Mucosa of descending colon (tissue), 3 donors: ENCODE data around the gene PRKAR1A. TPM values are rescaled to one million over a fixed set of nuclear protein-coding genes. Genes with fewer than 3 reads are reported as not detected.

ENCODE experiments used
- ATAC-seq: fragments of 200-7000 bp; cut with Tn5 transposase; one replicate; pipeline ENCODE4 v1.9.1; 2020; ENCODE audit warnings: mild to moderate bottlenecking, moderate library complexity
- DNase-seq, 3 donors: peaks; one replicate each; pipeline ENCODE4 v3.0.0-alpha.2; 2020
- H3K36me3 ChIP-seq: fragments of 200-600 bp; one replicate; pipeline ENCODE4 v1.8.0; 2021; ENCODE audit warnings: low read depth, mild to moderate bottlenecking
- H3K4me1 ChIP-seq: fragments of 200-600 bp; one replicate; pipeline ENCODE4 v1.8.0; 2021; ENCODE audit warnings: low read depth, mild to moderate bottlenecking
- H3K4me3 ChIP-seq: fragments of 200-600 bp; one replicate; pipeline ENCODE4 v1.8.0; 2021; ENCODE audit warnings: mild to moderate bottlenecking
- H3K9me3 ChIP-seq: fragments of 200-600 bp; one replicate; pipeline ENCODE4 v1.8.0; 2021; ENCODE audit warnings: mild to moderate bottlenecking
- intact Hi-C, 2 donors: fragments of 100-400 bp; cut with DNase I in 1 of 2; cut with micrococcal nuclease in 1 of 2; formaldehyde crosslinking; loops; one replicate each; pipeline versions ENCODE4 v1.11.0 to v1.11.1; 2022; cut with DNase I, micrococcal nuclease
- total RNA-seq, 3 donors: library from RNA; stranded (reverse); fragmentation: NEBNext Ultra II Directional in 2 of 3; extraction: Animal tissue kit (Norgen Biotek cat#: 25700) in 2 of 3; gene quantifications; one replicate each; pipeline versions ENCODE4 v1.2.1 to v1.2.4, GENCODE V29; 2021 to 2023
- TF ChIP-seq, protein P1 (sequence below): fragments of 200-600 bp; IDR thresholded peaks from one replicate; pipeline ENCODE4 v1.8.0; 2022; ENCODE audit warnings: antibody characterized with exemption, mild to moderate bottlenecking
- donor health status: DM: no; HTN: no; CAD: no; lungs with moderate emphysema.
- donor health status: DM: no; HTN: no; CAD: no.
- donor health status: DM: no; HTN: yes; CAD: no.

PRKAR1A gene
- total RNA-seq, 3 donors from 2014 or later: 132 to 238 (median 147) TPM

DNA sequence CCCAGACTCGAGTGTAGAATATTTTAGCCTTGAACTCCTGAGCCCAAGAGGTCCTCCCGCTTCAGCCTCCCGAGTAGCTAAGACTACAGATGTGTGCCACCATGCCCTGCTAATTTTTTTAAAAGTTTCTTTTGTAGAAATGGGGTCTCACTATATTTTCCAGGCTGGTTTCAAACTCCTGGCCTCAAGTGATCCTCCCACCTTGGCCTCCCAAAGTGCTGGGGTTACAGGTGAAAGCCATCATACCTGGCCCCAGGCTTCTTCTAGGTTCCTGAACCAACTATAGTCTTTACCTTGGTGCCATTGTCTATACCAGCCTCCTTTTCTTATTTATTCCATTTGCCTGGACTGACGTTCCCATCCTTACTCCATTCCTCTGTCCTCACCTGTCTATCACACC is 17.1 kb upstream of the PRKAR1A start:
- TF ChIP-seq, protein P1, sequence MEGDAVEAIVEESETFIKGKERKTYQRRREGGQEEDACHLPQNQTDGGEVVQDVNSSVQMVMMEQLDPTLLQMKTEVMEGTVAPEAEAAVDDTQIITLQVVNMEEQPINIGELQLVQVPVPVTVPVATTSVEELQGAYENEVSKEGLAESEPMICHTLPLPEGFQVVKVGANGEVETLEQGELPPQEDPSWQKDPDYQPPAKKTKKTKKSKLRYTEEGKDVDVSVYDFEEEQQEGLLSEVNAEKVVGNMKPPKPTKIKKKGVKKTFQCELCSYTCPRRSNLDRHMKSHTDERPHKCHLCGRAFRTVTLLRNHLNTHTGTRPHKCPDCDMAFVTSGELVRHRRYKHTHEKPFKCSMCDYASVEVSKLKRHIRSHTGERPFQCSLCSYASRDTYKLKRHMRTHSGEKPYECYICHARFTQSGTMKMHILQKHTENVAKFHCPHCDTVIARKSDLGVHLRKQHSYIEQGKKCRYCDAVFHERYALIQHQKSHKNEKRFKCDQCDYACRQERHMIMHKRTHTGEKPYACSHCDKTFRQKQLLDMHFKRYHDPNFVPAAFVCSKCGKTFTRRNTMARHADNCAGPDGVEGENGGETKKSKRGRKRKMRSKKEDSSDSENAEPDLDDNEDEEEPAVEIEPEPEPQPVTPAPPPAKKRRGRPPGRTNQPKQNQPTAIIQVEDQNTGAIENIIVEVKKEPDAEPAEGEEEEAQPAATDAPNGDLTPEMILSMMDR: no peak
- no peaks in the 10 kb centered on the region for H3K9me3 ChIP-seq
- DNase-seq (no peak), ATAC-seq (no peak)
- intact Hi-C loops: no loop called here
- no peak overlapping the region for H3K4me3 ChIP-seq
- peaks cover 17% of the 10 kb centered on the region for H3K4me1 ChIP-seq
- H3K36me3 ChIP-seq: no peaks in the 10 kb centered on the region

DNA sequence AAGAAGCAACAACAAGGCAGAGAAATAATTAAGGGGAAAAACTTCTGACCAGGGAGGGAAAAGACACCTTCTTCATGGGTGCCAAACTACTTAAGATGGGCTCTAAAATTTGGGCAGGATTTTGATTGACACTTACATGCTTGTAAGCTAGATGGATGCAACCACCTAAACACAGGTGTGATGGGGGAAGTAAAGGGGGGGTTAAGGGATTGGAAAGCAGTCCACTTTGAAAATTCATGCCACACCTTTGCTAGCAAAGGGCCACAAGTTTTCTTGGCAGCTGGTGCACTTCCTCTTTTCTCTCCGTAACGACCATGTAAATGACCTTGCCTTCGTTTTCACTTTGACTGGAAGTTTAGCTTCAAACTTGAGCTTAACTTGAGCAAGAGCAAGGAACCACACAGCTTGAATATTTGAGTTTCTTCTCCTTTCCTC is 14.3 kb upstream of the PRKAR1A start:
- TF ChIP-seq, protein P1: no peak
- DNase-seq: peak in 1 of 3 donors; percentile 81
- Histone ChIP-seq H3K9me3 (no peaks in the 10 kb centered on the region), H3K4me1 (peaks cover 8% of the 10 kb centered on the region), H3K36me3 (no peaks in the 10 kb centered on the region), H3K4me3 (no peak overlapping the region)
- intact Hi-C loops: no loop called here
- peak; percentile 90 for ATAC-seq

DNA sequence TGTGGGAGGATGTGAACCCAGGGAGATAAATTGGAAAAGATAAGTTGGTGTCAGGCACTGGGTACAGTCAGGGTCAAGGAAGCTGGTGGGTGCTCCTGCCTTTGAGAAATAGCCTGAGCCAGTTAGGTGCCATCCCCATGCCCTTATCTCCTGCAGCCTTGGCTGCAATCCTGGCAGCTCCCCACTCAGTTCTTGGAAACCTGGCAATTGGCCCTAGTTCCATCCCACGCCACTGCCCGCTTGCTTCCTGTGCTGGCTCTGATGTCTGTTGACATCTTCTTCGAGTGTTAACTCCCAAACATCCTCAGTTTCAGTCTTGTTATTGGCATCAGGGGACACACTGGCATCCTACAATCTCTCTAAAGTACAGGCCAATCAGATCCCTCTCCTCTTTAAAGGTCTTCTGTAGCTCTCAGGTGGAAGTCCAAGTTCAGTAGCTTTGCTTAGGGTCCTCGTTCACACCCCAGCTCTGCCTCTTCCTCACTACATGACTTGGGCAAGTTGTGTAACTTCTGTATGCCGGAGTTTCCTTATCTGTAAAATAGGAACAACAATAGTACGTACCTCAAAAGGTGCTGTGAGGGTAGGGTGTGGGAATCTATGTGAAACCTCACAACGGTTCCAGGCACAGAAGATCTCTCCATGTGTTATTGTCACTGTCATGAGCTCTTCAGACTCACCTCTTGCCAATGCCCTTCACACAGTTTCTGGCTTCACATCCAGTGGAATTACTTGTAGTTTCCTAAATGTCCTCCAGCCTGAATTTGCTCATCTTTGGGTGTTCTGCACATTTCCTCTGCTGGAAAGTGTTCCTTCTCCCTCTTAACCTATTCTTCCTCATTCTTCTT is 13.5 kb upstream of the PRKAR1A start:
- ATAC-seq (peak; percentile 46), DNase-seq (peak; percentile 33 to 52 (median 39))
- H3K36me3 ChIP-seq: no peaks in the 10 kb centered on the region
- H3K4me3 ChIP-seq: no peak overlapping the region
- TF ChIP-seq, protein P1: no peak
- intact Hi-C loops: no loop called here
- H3K9me3 ChIP-seq: no peaks in the 10 kb centered on the region
- peaks cover 8% of the 10 kb centered on the region for H3K4me1 ChIP-seq

DNA sequence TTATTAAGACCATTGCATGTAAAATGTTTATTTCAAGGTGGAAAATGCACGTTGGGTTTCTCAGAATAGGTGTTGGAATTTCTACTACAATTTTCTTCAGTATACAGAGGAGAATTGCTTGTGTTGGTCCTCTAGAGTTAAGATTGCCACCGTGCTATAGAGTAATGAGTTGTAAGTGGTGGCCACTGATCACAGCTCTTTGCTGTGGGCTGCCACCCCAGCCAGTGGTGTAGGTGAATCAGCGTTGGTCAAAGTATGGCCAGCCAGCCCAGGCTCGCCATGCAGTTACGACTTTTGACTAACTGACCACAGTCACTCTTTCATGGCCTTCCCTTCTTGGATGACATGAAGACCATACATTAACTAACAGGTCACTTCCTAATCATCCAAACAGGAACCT is 12.6 kb upstream of the PRKAR1A start:
- H3K36me3 ChIP-seq: no peaks in the 10 kb centered on the region
- H3K4me3 ChIP-seq: no peak overlapping the region
- DNase-seq: no peak
- TF ChIP-seq, protein P1: no peak
- H3K9me3 ChIP-seq: no peaks in the 10 kb centered on the region
- H3K4me1 ChIP-seq: peaks cover 8% of the 10 kb centered on the region
- intact Hi-C loops: no loop called here
- no peak for ATAC-seq

DNA sequence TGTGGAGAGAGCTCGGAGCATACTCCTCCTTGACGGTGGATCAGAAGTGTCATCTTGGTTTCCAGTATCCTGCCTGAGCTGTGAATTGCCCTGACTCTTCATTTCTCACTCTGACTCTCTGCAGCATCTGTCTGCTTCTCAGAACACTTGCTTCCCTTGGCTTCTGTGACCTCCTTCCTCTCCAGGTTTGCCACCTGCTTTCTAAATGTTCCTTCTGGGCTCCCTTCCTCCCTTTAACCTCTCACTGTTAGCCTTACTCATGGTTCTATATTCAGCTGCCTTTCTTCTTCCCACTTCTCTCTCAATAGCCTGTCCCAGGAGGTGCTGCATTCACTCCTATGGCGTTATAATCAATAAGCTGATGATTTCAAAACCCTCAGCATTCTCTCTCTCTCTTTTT is 11.2 kb upstream of the PRKAR1A start:
- H3K4me1 ChIP-seq: peaks cover 8% of the 10 kb centered on the region
- intact Hi-C loops: no loop called here
- H3K9me3 ChIP-seq: no peaks in the 10 kb centered on the region
- no peak for ATAC-seq
- DNase-seq: no peak
- H3K36me3 ChIP-seq: no peaks in the 10 kb centered on the region
- H3K4me3 ChIP-seq: no peak overlapping the region
- TF ChIP-seq, protein P1: no peak
